IPS DF 6.9 (cell line): ENCODE measurements around the gene ARHGEF40.

Experiments used
- DNase-seq: peaks from one replicate; pipeline ENCODE4 v3.0.0-alpha.2; 2013; ENCODE audit warnings: low read depth, low spot score
- H3K27ac ChIP-seq: one replicate; pipeline ENCODE4 v1.5.1; 2013; ENCODE audit warnings: low read length, control low read depth
- H3K27me3 ChIP-seq: 2 replicates; pipeline ENCODE4 v1.6.1; 2013; ENCODE audit warnings: mild to moderate bottlenecking, low read length; ENCODE audit not compliant: control insufficient read depth, insufficient read depth
- H3K36me3 ChIP-seq: 2 replicates; pipeline ENCODE4 v1.6.1; 2013; ENCODE audit warnings: low read length; ENCODE audit not compliant: control insufficient read depth, insufficient read depth
- H3K4me1 ChIP-seq: 2 replicates; pipeline ENCODE4 v1.6.1; 2013; ENCODE audit warnings: low read length; ENCODE audit not compliant: control insufficient read depth, insufficient read depth
- H3K4me3 ChIP-seq: 2 replicates; pipeline ENCODE4 v1.5.1; 2013; ENCODE audit warnings: mild to moderate bottlenecking, low read length
- H3K9me3 ChIP-seq: 2 replicates; pipeline ENCODE4 v1.6.1; 2013; ENCODE audit warnings: low read length, inconsistent platforms; ENCODE audit not compliant: control insufficient read depth, insufficient read depth
- WGBS: extraction: QIAGEN DNeasy Blood & Tissue Kit; methylation state at CpG from one replicate; pipeline ENCODE4 v1.1.7; 2013; ENCODE audit warnings: mixed read lengths, missing lambda C conversion rate; ENCODE audit not compliant: insufficient read length, insufficient coverage; 5-methylcytosine and 5-hydroxymethylcytosine counted together

The ARHGEF40 gene

DNA sequence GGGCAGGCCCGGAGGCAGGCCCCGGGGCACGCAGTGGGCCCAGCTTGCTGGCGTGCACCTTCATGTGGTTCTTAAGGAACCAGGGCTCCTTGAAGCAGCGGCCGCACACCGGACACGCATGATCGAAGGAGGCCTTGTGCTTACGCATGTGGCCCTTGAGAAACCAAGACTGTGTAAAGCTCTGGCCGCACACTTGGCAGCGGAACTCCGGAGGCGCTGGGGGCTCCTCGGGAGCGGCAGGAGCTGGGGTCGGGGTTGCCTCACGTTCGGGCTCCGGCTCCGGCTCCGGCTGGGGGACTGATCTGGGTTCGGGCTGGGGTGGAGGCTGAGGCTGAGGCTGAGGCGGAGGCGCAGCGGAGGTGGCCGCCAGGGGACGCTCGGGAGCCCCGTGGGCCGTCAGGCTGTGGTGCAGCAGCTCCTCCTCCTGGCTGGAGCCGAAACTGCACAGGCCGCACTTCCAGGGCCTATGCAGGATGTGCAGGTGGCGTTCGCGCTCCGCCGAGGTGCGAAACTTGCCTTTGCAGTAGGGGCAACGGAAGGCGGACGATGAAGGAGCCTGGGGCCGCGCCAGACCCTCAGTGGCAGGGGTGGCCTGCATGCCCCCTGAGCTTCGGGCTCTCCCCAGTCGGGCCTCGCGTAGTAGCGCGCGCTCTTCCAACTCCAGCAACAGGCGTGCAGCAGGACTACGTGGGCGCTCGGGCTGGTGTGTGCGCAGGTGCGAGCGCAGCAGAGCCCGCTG lies 22.3 kb downstream of the ARHGEF40 start:
- WGBS, result no CpG with 5 or more reads among the region's 59 CpGs
- H3K27me3 ChIP-seq, result no peaks in the 10 kb centered on the region
- no peak overlapping the region for H3K4me3 ChIP-seq
- peaks cover 29% of the 10 kb centered on the region for H3K36me3 ChIP-seq
- no peak for DNase-seq
- peaks cover 13% of the 10 kb centered on the region for H3K4me1 ChIP-seq
- no peaks in the 10 kb centered on the region for H3K9me3 ChIP-seq
- no peak overlapping the region for H3K27ac ChIP-seq

- Histone ChIP-seq H3K27me3 (no peaks in the 10 kb centered on the region), H3K4me3 (no peak overlapping the region), H3K4me1 (peaks cover 13% of the 10 kb centered on the region), H3K36me3 (peaks cover 29% of the 10 kb centered on the region), H3K9me3 (no peaks in the 10 kb centered on the region), H3K27ac (no peak overlapping the region)
- DNase-seq, result no peak
- no CpG with 5 or more reads among the region's 36 CpGs for WGBS
Observed at GRCh38 chr14:21093018-21093417, 22.9 kb downstream of the ARHGEF40 start.

GRCh38 chr14:21093769-21094681 lies 23.9 kb downstream of the ARHGEF40 start:
- WGBS, result no CpG with 5 or more reads among the region's 7 CpGs
- Histone ChIP-seq H3K36me3 (peaks cover 29% of the 10 kb centered on the region), H3K27ac (peak overlapping the region; percentile 3), H3K9me3 (no peaks in the 10 kb centered on the region), H3K4me1 (peaks cover 13% of the 10 kb centered on the region), H3K27me3 (no peaks in the 10 kb centered on the region), H3K4me3 (peak overlapping the region; percentile 14; the same call in 1 of the 2 replicates)
- DNase-seq, result no peak

- DNase-seq, result no peak
- no peak overlapping the region for H3K4me3 ChIP-seq
Observed at GRCh38 chr14:21095430-21096205, 25.5 kb downstream of the ARHGEF40 start.

DNA sequence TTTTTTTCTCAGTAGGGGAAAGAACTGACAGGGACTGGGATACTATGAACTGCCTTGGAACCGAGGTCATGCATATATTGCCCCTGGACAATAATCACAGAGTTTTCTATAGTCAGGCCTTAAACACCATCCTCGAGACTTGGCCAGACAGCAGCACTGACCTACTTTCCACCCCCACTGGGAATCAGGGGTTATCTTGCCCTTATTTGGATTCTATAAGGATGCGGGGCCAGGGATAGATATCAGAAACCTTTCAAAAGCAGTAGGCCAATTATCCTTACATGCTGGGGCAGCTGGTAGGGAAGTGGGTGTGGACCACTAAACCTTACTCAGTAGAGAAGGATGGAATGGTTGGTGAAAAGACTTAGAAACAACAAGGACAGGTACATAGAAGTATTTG lies 26.3 kb downstream of the ARHGEF40 start:
- Histone ChIP-seq H3K27me3 (no peaks in the 10 kb centered on the region), H3K9me3 (no peaks in the 10 kb centered on the region), H3K36me3 (peaks cover 15% of the 10 kb centered on the region), H3K4me1 (peaks cover 10% of the 10 kb centered on the region), H3K27ac (no peak overlapping the region), H3K4me3 (no peak overlapping the region)
- WGBS, result no CpG with 5 or more reads among the region's 3 CpGs
- DNase-seq, result no peak

More at GRCh38 chr14:21095430-21096205, 25.5 kb downstream of the ARHGEF40 start:
- peaks cover 11% of the 10 kb centered on the region for H3K4me1 ChIP-seq
- no peaks in the 10 kb centered on the region for H3K9me3 ChIP-seq
- WGBS, result no CpG with 5 or more reads among the region's 6 CpGs
- H3K27ac ChIP-seq, result no peak overlapping the region
- no peaks in the 10 kb centered on the region for H3K27me3 ChIP-seq
- peaks cover 24% of the 10 kb centered on the region for H3K36me3 ChIP-seq

DNA sequence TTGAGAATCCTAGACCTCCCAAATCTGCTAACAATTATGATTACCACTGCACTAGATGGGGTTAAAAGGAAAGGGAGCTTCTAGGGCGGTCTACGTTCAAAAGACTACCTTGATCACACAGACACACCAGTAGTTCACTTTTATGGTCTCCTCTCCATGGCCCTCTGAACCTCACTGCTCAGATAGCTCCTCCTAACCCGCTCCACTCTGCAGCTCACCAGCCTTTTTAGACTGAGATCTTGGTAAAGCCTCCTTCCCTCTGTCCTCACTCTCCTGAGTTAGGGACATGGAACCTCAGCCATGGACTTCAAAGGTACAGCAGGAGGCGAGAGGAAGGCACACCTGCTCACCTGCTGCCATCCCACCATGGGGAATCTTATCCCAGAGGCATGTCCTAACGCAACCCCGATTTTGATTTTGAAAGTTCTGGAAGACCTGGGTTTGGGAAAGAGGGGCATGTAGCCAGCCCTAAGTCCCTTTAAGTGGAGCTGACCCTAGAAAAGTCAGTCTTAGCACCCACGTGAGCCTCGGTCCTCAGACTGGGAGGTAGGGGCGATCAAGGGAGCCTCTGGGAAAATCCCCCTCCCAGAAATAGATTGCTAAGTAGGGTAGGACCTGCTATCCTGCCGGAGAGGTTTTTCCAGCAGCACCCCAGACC lies 27.0 kb downstream of the ARHGEF40 start:
- no peak for DNase-seq
- peaks cover 14% of the 10 kb centered on the region for H3K4me1 ChIP-seq
- no peak overlapping the region for H3K27ac ChIP-seq

GRCh38 chr14:21097636-21098075 lies 27.6 kb downstream of the ARHGEF40 start:
- DNase-seq, result no peak
- peaks cover 19% of the 10 kb centered on the region for H3K4me1 ChIP-seq
- H3K4me3 ChIP-seq, result peak overlapping the region; percentile 75
- no peaks in the 10 kb centered on the region for H3K27me3 ChIP-seq
- no peak overlapping the region for H3K27ac ChIP-seq
- H3K9me3 ChIP-seq, result no peaks in the 10 kb centered on the region
- no CpG with 5 or more reads among the region's 19 CpGs for WGBS
- H3K36me3 ChIP-seq, result peaks cover 6% of the 10 kb centered on the region

More for the DNA sequence above, 27.0 kb downstream of the ARHGEF40 start:
- H3K4me3 ChIP-seq, result peak overlapping the region; percentile 75; the same call in 1 of the 2 replicates
- no peaks in the 10 kb centered on the region for H3K27me3 ChIP-seq
- H3K36me3 ChIP-seq, result peaks cover 10% of the 10 kb centered on the region
- H3K9me3 ChIP-seq, result no peaks in the 10 kb centered on the region
- WGBS, result no CpG with 5 or more reads among the region's 10 CpGs

DNA sequence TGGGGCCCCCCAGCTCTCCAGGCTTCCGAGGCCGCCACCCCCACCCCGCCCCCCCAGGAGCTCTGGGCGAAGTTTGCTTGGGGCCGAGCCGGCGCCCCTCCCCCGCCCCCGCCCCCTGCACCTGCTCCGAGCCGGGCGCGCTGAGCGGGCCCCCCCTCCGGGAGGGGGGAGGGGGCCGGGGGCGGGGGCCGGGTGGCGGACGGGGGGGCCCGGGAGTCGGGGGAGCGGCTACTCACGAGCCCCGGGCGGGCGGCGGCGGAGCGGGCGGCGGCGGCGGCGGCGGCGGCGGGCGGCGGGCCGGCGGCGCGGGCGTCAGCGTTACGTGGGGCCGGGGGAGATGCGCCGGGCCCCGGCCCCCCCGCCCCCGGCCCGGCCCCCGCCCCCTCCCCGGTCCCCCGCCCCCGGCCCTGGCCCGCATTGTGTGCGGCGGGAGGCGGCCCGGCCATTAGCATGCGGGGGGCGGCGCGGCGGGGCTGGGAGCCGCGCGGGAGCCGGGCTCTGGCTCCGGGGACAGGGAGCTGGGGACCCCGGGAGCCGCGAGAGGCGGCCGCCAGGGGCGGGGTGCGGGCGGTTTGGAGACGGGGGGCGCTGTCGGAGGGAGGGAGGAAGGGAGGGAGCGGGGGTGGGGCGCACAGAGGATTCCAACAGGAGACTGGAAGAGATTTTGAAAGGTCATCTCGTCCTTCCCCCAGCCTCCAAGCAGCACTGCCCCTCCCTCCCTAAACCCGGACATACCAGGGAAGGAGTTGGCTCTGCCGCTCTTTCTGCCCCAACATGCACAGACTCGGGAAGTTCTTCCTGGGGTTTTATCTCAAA lies 28.2 kb downstream of the ARHGEF40 start, which contains the start of gene ZNF219:
Gene ZNF219 (minus strand): TSS at position 580 of the 816 bp plus-strand sequence. CDS start 5,064 bp downstream, outside the sequence.
- DNase-seq, result no peak
- no peaks in the 10 kb centered on the region for H3K27me3 ChIP-seq
- H3K27ac ChIP-seq, result no peak within 1 kb of the TSS
- no peaks in the 10 kb centered on the region for H3K36me3 ChIP-seq
- H3K4me3 ChIP-seq, result peak within 1 kb of the TSS; percentile 75
- no peaks in the 10 kb centered on the region for H3K9me3 ChIP-seq
- no CpG with 5 or more reads among the region's 90 CpGs for WGBS
- H3K4me1 ChIP-seq, result peaks cover 14% of the 10 kb centered on the region

GRCh38 chr14:21098892-21099595 lies 28.9 kb downstream of the ARHGEF40 start:
- H3K9me3 ChIP-seq, result no peaks in the 10 kb centered on the region
- WGBS, result no CpG with 5 or more reads among the region's 16 CpGs
- H3K36me3 ChIP-seq, result no peaks in the 10 kb centered on the region
- no peak for DNase-seq
- peak overlapping the region; percentile 34; the same call in 1 of the 2 replicates for H3K4me3 ChIP-seq
- H3K27me3 ChIP-seq, result no peaks in the 10 kb centered on the region
- H3K27ac ChIP-seq, result no peak overlapping the region
- H3K4me1 ChIP-seq, result peaks cover 11% of the 10 kb centered on the region
